Measurements from ENCODE around the gene FAIM2.

DNA sequence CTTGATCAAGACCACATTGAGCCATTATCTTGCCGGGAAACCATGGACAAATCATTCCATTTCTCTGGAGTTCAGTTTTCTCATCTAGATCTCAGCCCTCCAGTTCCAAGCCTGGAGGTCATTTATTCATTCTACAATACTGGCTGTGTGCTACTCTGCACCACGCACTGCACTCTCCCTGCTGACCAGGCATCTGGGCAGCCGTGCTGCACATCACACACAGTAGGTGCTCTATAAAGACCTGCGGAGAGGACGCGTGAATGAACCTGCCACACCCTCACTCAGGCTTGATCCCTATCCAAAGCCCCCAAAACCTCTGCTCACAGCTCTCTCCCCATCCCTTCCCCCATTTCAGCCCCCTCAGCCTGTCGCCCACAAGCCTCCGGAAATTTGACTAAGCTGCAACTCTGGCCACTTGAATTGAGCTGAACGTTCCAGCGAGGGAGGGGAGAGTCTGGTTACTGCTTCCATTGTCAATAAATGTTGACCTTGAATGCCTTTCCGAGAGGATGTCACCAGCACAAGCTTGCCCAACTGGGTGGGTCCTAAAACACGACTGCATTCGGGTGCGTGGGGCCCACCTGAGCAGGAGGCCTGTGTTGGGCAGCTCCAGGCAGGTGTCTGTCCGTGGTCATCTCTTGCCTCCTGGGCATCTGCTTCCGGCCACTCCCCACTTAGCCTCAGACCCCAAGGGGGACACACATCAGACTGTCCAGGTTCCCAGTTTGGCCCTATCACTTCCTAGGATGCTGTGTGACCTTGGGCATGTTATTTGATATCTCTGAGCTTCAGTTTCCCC is 17.8 kb downstream of the FAIM2 start:
- TF ChIP-seq, protein P1, sequence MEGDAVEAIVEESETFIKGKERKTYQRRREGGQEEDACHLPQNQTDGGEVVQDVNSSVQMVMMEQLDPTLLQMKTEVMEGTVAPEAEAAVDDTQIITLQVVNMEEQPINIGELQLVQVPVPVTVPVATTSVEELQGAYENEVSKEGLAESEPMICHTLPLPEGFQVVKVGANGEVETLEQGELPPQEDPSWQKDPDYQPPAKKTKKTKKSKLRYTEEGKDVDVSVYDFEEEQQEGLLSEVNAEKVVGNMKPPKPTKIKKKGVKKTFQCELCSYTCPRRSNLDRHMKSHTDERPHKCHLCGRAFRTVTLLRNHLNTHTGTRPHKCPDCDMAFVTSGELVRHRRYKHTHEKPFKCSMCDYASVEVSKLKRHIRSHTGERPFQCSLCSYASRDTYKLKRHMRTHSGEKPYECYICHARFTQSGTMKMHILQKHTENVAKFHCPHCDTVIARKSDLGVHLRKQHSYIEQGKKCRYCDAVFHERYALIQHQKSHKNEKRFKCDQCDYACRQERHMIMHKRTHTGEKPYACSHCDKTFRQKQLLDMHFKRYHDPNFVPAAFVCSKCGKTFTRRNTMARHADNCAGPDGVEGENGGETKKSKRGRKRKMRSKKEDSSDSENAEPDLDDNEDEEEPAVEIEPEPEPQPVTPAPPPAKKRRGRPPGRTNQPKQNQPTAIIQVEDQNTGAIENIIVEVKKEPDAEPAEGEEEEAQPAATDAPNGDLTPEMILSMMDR (conservative IDR thresholded peaks at IDR 0.05 in 1 of 2, IDR thresholded peaks at IDR 0.05 in 1 of 2; ENCODE audit: extremely low read depth in 1 of 2, insufficient read depth in 1 of 2, low read depth in 1 of 2, low read length in 2 of 2): no peak
- no peak for TF ChIP-seq EZH2 (IDR thresholded peaks at IDR 0.05; ENCODE audit: borderline replicate concordance, low read length)
